ENCODE data around the gene AGFG1.

DNA sequence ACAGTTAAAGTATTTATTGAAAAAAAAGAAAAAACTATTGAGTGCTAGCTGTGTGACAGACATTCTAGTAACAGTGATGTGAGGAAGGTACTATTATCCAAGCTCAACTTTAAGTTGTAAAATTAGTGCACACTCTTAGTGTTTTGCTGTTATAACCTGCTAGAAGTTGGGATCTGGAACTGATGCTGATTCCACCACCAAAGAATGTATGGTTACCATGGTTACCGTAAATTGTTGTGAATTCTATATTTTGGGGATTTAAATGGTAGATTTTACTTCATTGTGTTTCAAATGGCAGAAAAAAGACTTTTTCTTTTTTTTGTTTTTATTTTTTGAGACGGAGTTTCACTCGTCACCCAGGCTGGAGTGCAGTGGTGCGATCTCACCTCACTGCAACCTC, 5.3 kb downstream of the AGFG1 start:
- TF ChIP-seq, protein P1, sequence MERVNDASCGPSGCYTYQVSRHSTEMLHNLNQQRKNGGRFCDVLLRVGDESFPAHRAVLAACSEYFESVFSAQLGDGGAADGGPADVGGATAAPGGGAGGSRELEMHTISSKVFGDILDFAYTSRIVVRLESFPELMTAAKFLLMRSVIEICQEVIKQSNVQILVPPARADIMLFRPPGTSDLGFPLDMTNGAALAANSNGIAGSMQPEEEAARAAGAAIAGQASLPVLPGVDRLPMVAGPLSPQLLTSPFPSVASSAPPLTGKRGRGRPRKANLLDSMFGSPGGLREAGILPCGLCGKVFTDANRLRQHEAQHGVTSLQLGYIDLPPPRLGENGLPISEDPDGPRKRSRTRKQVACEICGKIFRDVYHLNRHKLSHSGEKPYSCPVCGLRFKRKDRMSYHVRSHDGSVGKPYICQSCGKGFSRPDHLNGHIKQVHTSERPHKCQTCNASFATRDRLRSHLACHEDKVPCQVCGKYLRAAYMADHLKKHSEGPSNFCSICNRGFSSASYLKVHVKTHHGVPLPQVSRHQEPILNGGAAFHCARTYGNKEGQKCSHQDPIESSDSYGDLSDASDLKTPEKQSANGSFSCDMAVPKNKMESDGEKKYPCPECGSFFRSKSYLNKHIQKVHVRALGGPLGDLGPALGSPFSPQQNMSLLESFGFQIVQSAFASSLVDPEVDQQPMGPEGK (CRISPR knock-in tag; IDR thresholded peaks at IDR 0.05; ENCODE audit: borderline replicate concordance): no peak
- no peak for TF ChIP-seq ZNF8 (CRISPR knock-in tag; IDR thresholded peaks at IDR 0.05)
- no peak for TF ChIP-seq BACH2 (CRISPR knock-in tag; IDR thresholded peaks at IDR 0.05; ENCODE audit: borderline replicate concordance)
